Ishikawa (cell line): ENCODE measurements around the gene NTNG2.

Experiments
- CEBPB ChIP-seq: IDR thresholded peaks from 2 replicates; pipeline ENCODE4 v1.6.1; 2012
- CREB1 ChIP-seq: IDR thresholded peaks from 2 replicates; pipeline ENCODE4 v1.6.1; 2012; ENCODE audit warnings: low read depth
- EGR1 ChIP-seq: IDR thresholded peaks from 2 replicates; pipeline ENCODE4 v1.6.1; 2012
- EP300 ChIP-seq: IDR thresholded peaks from 2 replicates; pipeline ENCODE4 v1.6.1; 2012; ENCODE audit warnings: borderline replicate concordance
- FOXM1 ChIP-seq: IDR thresholded peaks from 2 replicates; pipeline ENCODE4 v1.6.1; 2012; ENCODE audit warnings: low read depth, borderline replicate concordance
- NFIC ChIP-seq: IDR thresholded peaks from 2 replicates; pipeline ENCODE4 v1.6.1; 2012
- RAD21 ChIP-seq: IDR thresholded peaks from 2 replicates; pipeline ENCODE4 v1.6.1; 2012; ENCODE audit warnings: low read depth
- TAF1 ChIP-seq: IDR thresholded peaks from 2 replicates; pipeline ENCODE4 v1.6.1; 2012; ENCODE audit warnings: low read depth, mild to moderate bottlenecking
- TCF12 ChIP-seq: IDR thresholded peaks from 2 replicates; pipeline ENCODE4 v1.6.1; 2012; ENCODE audit warnings: low read depth
- TEAD4 ChIP-seq: IDR thresholded peaks from 2 replicates; pipeline ENCODE4 v1.6.1; 2012
- USF1 ChIP-seq: IDR thresholded peaks from 2 replicates; pipeline ENCODE4 v1.6.1; 2012
- YY1 ChIP-seq: IDR thresholded peaks from 2 replicates; pipeline ENCODE4 v1.6.1; 2012; ENCODE audit warnings: low read depth
- ZBTB7A ChIP-seq: IDR thresholded peaks from 2 replicates; pipeline ENCODE4 v1.6.1; 2012; ENCODE audit warnings: low read depth
- TF ChIP-seq, protein P1 (sequence below): IDR thresholded peaks from 2 replicates; pipeline ENCODE4 v1.6.1; 2012; ENCODE audit warnings: low read depth, mild to moderate bottlenecking
- TF ChIP-seq, protein P2 (sequence below): IDR thresholded peaks from 2 replicates; pipeline ENCODE4 v1.6.1; 2012

NTNG2 gene

DNA sequence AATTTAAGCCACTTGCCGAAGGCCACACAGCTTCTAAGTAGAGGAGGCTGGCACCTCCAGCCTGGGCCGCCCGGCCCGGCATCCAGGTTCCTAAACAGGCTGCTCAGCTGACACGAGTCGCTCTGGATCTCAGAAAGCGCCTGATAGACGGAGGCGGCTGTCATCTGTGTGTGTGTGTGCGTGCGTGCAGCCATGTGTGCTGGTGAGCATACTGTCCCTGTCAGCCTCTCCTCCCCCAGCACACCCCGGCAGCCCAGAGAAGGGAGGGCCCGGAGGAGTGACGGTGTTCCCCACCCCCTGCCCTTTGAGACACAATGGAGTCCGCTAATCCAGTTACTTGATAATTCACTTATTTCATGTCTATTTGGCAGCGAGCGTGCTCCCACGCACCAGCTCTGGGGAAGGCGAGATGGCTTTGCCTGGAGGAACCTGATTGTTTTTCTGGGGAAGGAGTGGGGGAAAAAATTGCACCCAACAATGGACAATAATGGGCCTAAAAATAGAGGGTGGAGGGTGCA lies 20.0 kb downstream of the NTNG2 start:
- TF ChIP-seq USF1 = no peak
- TF ChIP-seq, protein P1, sequence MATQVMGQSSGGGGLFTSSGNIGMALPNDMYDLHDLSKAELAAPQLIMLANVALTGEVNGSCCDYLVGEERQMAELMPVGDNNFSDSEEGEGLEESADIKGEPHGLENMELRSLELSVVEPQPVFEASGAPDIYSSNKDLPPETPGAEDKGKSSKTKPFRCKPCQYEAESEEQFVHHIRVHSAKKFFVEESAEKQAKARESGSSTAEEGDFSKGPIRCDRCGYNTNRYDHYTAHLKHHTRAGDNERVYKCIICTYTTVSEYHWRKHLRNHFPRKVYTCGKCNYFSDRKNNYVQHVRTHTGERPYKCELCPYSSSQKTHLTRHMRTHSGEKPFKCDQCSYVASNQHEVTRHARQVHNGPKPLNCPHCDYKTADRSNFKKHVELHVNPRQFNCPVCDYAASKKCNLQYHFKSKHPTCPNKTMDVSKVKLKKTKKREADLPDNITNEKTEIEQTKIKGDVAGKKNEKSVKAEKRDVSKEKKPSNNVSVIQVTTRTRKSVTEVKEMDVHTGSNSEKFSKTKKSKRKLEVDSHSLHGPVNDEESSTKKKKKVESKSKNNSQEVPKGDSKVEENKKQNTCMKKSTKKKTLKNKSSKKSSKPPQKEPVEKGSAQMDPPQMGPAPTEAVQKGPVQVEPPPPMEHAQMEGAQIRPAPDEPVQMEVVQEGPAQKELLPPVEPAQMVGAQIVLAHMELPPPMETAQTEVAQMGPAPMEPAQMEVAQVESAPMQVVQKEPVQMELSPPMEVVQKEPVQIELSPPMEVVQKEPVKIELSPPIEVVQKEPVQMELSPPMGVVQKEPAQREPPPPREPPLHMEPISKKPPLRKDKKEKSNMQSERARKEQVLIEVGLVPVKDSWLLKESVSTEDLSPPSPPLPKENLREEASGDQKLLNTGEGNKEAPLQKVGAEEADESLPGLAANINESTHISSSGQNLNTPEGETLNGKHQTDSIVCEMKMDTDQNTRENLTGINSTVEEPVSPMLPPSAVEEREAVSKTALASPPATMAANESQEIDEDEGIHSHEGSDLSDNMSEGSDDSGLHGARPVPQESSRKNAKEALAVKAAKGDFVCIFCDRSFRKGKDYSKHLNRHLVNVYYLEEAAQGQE = no peak
- TF ChIP-seq TAF1 = no peak
- TF ChIP-seq CEBPB = no peak
- no peak for TF ChIP-seq TCF12
- no peak for TF ChIP-seq CREB1
- TF ChIP-seq TEAD4 = no peak
- TF ChIP-seq EGR1 = no peak
- TF ChIP-seq RAD21 = no peak
- TF ChIP-seq ZBTB7A = no peak
- no peak for TF ChIP-seq YY1
- no peak for TF ChIP-seq FOXM1
- TF ChIP-seq, protein P2, sequence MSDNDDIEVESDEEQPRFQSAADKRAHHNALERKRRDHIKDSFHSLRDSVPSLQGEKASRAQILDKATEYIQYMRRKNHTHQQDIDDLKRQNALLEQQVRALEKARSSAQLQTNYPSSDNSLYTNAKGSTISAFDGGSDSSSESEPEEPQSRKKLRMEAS = no peak
- no peak for TF ChIP-seq EP300
- no peak for TF ChIP-seq NFIC

DNA sequence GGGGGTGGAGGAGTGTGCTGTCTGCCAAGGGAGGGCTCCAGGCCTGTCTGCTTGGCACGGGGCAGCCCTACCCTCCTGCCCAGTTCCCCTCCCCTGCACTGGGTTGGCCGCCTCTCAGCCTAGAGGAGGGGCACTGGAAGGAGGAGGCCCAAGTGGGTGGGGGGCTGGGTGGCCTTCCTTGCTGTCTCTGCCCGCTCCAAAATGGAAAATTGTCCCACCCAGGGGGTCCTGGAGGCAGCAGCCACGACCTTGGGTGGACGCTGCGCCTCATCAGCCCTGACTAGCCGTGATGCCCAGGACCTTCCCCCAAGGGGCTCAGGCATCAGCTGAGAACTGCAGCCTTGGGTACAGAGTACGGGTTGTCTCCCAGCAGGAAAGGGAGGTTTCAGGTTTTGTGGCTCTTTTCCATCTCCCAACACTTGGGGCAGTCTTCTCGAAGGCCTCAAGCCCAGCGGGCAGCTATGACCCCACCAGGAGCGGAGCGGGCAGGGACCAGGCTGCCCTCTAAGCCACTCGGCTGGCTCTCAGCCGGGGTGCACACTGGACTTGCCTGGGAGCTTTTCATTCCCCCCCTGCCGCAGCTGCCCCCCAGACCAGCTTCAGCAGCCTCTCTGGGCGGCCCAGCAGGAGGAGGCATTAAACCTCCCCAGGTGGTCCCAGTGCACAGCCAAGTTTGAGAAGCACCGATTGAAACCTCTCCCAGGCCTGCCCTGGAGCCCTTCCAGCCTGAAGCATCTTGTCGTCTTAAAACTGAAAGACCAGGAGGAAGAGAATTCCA lies 20.6 kb downstream of the NTNG2 start:
- TF ChIP-seq NFIC (peak; percentile 68), TAF1 (no peak)

DNA sequence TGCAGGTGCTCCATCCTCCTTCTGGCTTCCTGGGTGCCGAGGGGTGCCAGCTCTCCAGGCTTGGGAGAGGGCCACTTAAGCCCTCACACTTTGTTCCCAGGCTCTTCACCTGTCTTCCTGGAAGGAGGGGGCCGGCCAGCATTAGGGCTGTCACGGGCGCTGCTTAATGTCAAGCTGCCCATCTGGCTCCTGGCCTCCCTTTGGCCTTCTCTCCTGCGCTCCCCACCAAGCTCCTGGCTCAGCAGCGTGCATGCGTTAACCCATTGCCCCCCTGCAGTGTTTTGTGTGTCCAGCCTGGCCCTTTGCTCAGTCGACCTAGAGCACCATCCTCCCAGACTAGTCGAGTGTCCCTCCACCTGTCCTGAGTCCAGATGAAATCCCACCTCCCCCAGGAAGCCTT lies 21.3 kb downstream of the NTNG2 start:
- TF ChIP-seq NFIC (no peak), EGR1 (0 out of 2 replicates have a peak, but pooled peaks have one; percentile 16)

- peak; percentile 60 for TF ChIP-seq TEAD4
- TF ChIP-seq, protein P1 = no peak
Measured at GRCh38 chr9:132183715-132184114, 21.9 kb downstream of the NTNG2 start.

- no peak for TF ChIP-seq RAD21
- TF ChIP-seq NFIC = no peak
- TF ChIP-seq TEAD4 = no peak
- TF ChIP-seq, protein P1 = no peak
- no peak for TF ChIP-seq YY1
- TF ChIP-seq EGR1 = no peak
- TF ChIP-seq USF1 = no peak
- no peak for TF ChIP-seq EP300
- TF ChIP-seq, protein P2 = no peak
- no peak for TF ChIP-seq FOXM1
- no peak for TF ChIP-seq ZBTB7A
- no peak for TF ChIP-seq CREB1
Measured at GRCh38 chr9:132184124-132184523, 22.3 kb downstream of the NTNG2 start.
